OCI-LY7 (cell line): ENCODE results near the gene CDK15. TPM values are rescaled to one million over a fixed set of nuclear protein-coding genes. Genes with fewer than 3 reads are reported as not detected.

Source experiments
- BruUV-seq: library from RNA; stranded (reverse); fragments of 400-500 nt; replicated peaks from 2 replicates; lab custom pipeline; 2021; lab: Mats Ljungman, UMichigan
- CTCF ChIA-PET: fragments of 300-600 bp; sonication (Branson Sonifier 250); formaldehyde crosslinking; loops from one replicate; lab custom pipeline; 2022; ENCODE audit warnings: antibody characterized with exemption; ENCODE audit not compliant: unreplicated experiment; lab: Charles Lee
- POLR2A ChIA-PET: fragments of 300-600 bp; sonication (Branson Sonifier 250); formaldehyde crosslinking; loops from one replicate; lab custom pipeline; 2022; ENCODE audit warnings: antibody characterized with exemption; lab: Charles Lee
- DNase-seq: peaks from one replicate; pipeline ENCODE4 v3.0.0-alpha.2; 2015; ENCODE audit warnings: low spot score
- H2AFZ ChIP-seq: fragments of 200-600 bp; sonication (generic), shearing (Covaris generic); 2 replicates; pipeline ENCODE4 v1.6.1; 2014; ENCODE audit warnings: mild to moderate bottlenecking, antibody characterized with exemption, low read length, moderate library complexity
- H3K27ac ChIP-seq: fragments of 200-600 bp; sonication (generic); 2 replicates; pipeline ENCODE4 v1.5.1; 2014; ENCODE audit warnings: mixed run types, low read depth, mild to moderate bottlenecking, moderate library complexity, low read length, inconsistent platforms; ENCODE audit not compliant: poor library complexity, severe bottlenecking
- H3K36me3 ChIP-seq: fragments of 200-600 bp; sonication (generic); 2 replicates; pipeline ENCODE4 v1.6.1; 2014; ENCODE audit warnings: mild to moderate bottlenecking, antibody characterized with exemption, low read length, moderate library complexity, mixed read lengths; ENCODE audit not compliant: insufficient read depth
- H3K4me1 ChIP-seq: fragments of 200-600 bp; sonication (generic); 2 replicates; pipeline ENCODE4 v1.5.1; 2014; ENCODE audit warnings: mild to moderate bottlenecking, low read length; ENCODE audit not compliant: insufficient read depth, poor library complexity, severe bottlenecking
- H3K4me2 ChIP-seq: fragments of 200-600 bp; sonication (generic); 2 replicates; pipeline ENCODE4 v1.6.1; 2014; ENCODE audit warnings: mild to moderate bottlenecking, low read length
- H3K4me3 ChIP-seq: fragments of 200-600 bp; sonication (generic); 2 replicates; pipeline ENCODE4 v1.5.1; 2014; ENCODE audit warnings: mild to moderate bottlenecking, low read depth, low read length; ENCODE audit not compliant: poor library complexity, severe bottlenecking
- H3K79me2 ChIP-seq: fragments of 200-600 bp; sonication (generic); 2 replicates; pipeline ENCODE4 v1.6.1; 2016; ENCODE audit warnings: low read depth, mild to moderate bottlenecking, low read length, moderate library complexity, mixed read lengths; ENCODE audit not compliant: insufficient read depth
- H3K9me2 ChIP-seq: fragments of 200-600 bp; sonication (generic); 2 replicates; pipeline ENCODE4 v1.6.1; 2016; ENCODE audit warnings: mild to moderate bottlenecking, low read length, mixed read lengths; ENCODE audit not compliant: insufficient read depth
- H3K9me3 ChIP-seq: fragments of 200-600 bp; sonication (generic); 2 replicates; pipeline ENCODE4 v1.6.1; 2014; ENCODE audit warnings: mild to moderate bottlenecking, mixed run types, low read length, mixed read lengths
- H4K20me1 ChIP-seq: fragments of 200-600 bp; sonication (generic); 2 replicates; pipeline ENCODE4 v1.6.1; 2014; ENCODE audit warnings: mild to moderate bottlenecking, antibody characterized with exemption, low read length, moderate library complexity, mixed read lengths; ENCODE audit not compliant: insufficient read depth
- EZH2phosphoT487 ChIP-seq: fragments of 200-600 bp; sonication (generic); IDR thresholded peaks from 2 replicates; pipeline ENCODE4 v1.6.1; 2018; ENCODE audit warnings: low read depth, borderline replicate concordance, mild to moderate bottlenecking, mixed run types, antibody characterized with exemption, low read length, moderate library complexity, mixed read lengths
- intact Hi-C: fragments of 100-400 bp; cut with micrococcal nuclease; formaldehyde crosslinking; loops from one replicate; pipeline ENCODE4 v1.10.0; 2022; ENCODE audit not compliant: unreplicated experiment
- total RNA-seq, 2 experiments: library from RNA; depleted of rRNA in 1 of 2; stranded (reverse); fragments of >200 nt in 1 of 2; shearing (Covaris generic) in 1 of 2; gene quantifications; 2 replicates each; pipeline ENCODE4 v1.2.3, GENCODE V29; 2014 to 2022
- TF ChIP-seq, protein P1 (sequence below): fragments of 200-600 bp; sonication (generic); conservative IDR thresholded peaks from 2 replicates; pipeline ENCODE4 v1.5.1; 2014; ENCODE audit warnings: mild to moderate bottlenecking, antibody characterized with exemption, low read length, moderate library complexity, mixed read lengths

The CDK15 gene
- total RNA-seq, 2 experiments from 2014 or later = not detected

DNA sequence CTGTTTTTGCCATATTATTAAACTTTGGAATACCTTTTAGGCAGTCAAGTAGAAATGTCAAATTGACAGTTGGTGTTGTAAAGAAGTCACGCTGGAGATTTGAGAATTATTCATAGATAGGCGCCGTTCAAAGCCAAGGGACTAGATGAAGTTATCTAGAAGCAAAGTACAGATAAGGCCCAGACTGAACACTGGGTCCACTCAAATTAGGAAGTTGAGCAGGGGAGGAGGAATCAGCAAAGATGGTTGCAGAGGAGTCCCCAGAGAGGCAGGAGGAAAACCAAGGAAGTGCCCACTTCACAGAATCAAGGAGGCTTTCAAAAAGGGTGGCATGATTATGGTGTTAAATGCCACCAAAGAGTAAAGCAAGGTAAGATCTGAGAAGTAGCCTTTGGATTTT lies 16.0 kb upstream of the CDK15 start:
- no peak for DNase-seq
- Histone ChIP-seq H3K79me2 (no peaks in the 10 kb centered on the region), H3K9me2 (no peaks in the 10 kb centered on the region), H3K27ac (no peak overlapping the region), H3K4me1 (no peaks in the 10 kb centered on the region), H2AFZ (no peak overlapping the region), H3K36me3 (no peaks in the 10 kb centered on the region), H4K20me1 (no peaks in the 10 kb centered on the region), H3K4me2 (no peak overlapping the region), H3K4me3 (no peak overlapping the region), H3K9me3 (no peaks in the 10 kb centered on the region)
- ChIA-PET POLR2A (interaction anchor here (1.0 kb wide), 1 partner anchor 10 kb away, joined by 3 read pairs; the partner anchor contains the start of gene ALS2), CTCF (no interaction called here)
- no TSS peak for BruUV-seq
- TF ChIP-seq EZH2phosphoT487 = no peak
- TF ChIP-seq, protein P1, sequence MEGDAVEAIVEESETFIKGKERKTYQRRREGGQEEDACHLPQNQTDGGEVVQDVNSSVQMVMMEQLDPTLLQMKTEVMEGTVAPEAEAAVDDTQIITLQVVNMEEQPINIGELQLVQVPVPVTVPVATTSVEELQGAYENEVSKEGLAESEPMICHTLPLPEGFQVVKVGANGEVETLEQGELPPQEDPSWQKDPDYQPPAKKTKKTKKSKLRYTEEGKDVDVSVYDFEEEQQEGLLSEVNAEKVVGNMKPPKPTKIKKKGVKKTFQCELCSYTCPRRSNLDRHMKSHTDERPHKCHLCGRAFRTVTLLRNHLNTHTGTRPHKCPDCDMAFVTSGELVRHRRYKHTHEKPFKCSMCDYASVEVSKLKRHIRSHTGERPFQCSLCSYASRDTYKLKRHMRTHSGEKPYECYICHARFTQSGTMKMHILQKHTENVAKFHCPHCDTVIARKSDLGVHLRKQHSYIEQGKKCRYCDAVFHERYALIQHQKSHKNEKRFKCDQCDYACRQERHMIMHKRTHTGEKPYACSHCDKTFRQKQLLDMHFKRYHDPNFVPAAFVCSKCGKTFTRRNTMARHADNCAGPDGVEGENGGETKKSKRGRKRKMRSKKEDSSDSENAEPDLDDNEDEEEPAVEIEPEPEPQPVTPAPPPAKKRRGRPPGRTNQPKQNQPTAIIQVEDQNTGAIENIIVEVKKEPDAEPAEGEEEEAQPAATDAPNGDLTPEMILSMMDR = no peak
- intact Hi-C loops = no loop called here

DNA sequence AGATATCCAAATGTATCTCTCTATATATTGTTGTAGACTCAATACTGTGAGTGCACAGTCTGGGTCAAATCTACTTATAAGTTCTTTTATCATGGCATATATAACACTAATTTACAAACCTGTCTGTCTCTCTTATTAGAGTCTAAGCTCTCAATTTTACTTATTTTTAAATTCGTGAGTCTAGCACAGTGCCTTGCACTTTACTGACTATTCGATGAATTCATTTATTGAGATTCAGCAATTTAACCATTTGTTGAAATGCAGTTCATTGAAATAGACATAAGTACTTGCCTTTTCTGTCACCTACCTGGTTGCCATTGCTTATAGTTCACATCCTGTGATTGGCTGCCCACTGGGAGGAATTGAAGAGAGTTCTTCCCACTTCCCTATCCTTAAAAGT lies 15.3 kb upstream of the CDK15 start:
- intact Hi-C loops = no loop called here
- DNase-seq = no peak
- Histone ChIP-seq H3K9me3 (no peaks in the 10 kb centered on the region), H3K4me1 (peaks cover under 1% of the 10 kb centered on the region), H2AFZ (no peak overlapping the region), H3K79me2 (no peaks in the 10 kb centered on the region), H3K9me2 (no peaks in the 10 kb centered on the region), H3K4me2 (no peak overlapping the region), H4K20me1 (no peaks in the 10 kb centered on the region), H3K36me3 (no peaks in the 10 kb centered on the region), H3K27ac (no peak overlapping the region), H3K4me3 (no peak overlapping the region)
- BruUV-seq = no TSS peak
- ChIA-PET CTCF (no interaction called here), POLR2A (interaction anchor here (1.0 kb wide), 1 partner anchor 10 kb away, joined by 3 read pairs; the partner anchor contains the start of gene ALS2)
- TF ChIP-seq, protein P1 = no peak
- no peak for TF ChIP-seq EZH2phosphoT487

DNA sequence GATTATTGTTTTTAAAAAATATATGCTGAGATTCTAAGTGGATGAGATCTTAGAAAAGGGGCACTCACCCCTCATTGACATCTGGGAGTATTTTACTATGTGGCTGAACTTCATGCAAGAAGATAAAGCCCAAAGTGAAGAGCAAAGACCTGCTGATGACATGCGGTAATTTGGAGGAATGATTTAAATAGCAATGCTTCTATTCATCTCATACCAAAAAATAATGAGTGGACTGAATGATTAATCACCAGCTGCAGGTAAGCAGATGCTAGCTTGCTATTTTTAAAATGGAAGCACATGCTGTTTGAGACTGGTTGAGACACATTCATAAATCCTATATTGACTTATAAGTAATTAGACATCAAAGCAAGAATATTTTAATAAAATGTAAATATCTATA lies 12.7 kb upstream of the CDK15 start:
- TF ChIP-seq, protein P1 = no peak
- no peak for TF ChIP-seq EZH2phosphoT487
- Histone ChIP-seq H3K27ac (no peak overlapping the region), H2AFZ (no peak overlapping the region), H3K36me3 (no peaks in the 10 kb centered on the region), H3K79me2 (no peaks in the 10 kb centered on the region), H3K4me2 (no peak overlapping the region), H3K4me1 (peaks cover 7% of the 10 kb centered on the region), H3K4me3 (no peak overlapping the region), H3K9me2 (no peaks in the 10 kb centered on the region), H4K20me1 (no peaks in the 10 kb centered on the region), H3K9me3 (no peaks in the 10 kb centered on the region)
- DNase-seq = no peak
- ChIA-PET CTCF (no interaction called here), POLR2A (interaction anchor here (1.0 to 1.4 kb wide), 2 partner anchors 13 kb away, joined by 3 to 6 read pairs; partner anchors contain the start of gene ALS2)
- BruUV-seq = no TSS peak
- intact Hi-C loops = loop anchor here (2.0 kb wide), 1 partner anchor 385 kb away; no protein-coding TSS in a partner anchor
